Neural cell (in vitro differentiated cells): ENCODE data around the gene LDB2. TPM values are rescaled to one million over a fixed set of nuclear protein-coding genes. Genes with fewer than 3 reads are reported as not detected.

Experiments
- H2AFZ ChIP-seq: fragments of 200-600, 300-800 bp; sonication (generic), shearing (Covaris generic); 2 replicates; pipeline ENCODE4 v1.6.0; 2014; ENCODE audit warnings: low read depth, mild to moderate bottlenecking, antibody characterized with exemption, low read length, moderate library complexity
- H3F3A ChIP-seq: fragments of 200-600 bp; shearing (Covaris generic); 2 replicates; pipeline ENCODE4 v1.6.1; 2016; ENCODE audit warnings: mild to moderate bottlenecking, moderate library complexity, mixed read lengths, antibody characterized with exemption, low read length; ENCODE audit not compliant: insufficient read depth, poor library complexity, severe bottlenecking
- H3K27ac ChIP-seq: fragments of 200-600, 300-800 bp; sonication (generic), shearing (Covaris generic); 2 replicates; pipeline ENCODE4 v1.5.1; 2014; ENCODE audit warnings: mild to moderate bottlenecking, low read length, moderate library complexity
- H3K27me3 ChIP-seq: fragments of 300-800, 200-600 bp; sonication (generic), shearing (Covaris generic); 2 replicates; pipeline ENCODE4 v1.6.0; 2014; ENCODE audit warnings: mild to moderate bottlenecking, low read depth, low read length, moderate library complexity; ENCODE audit not compliant: insufficient read depth
- H3K36me3 ChIP-seq: fragments of 300-800, 200-600 bp; sonication (generic), shearing (Covaris generic); 2 replicates; pipeline ENCODE4 v1.5.1; 2014; ENCODE audit warnings: mild to moderate bottlenecking, antibody characterized with exemption, low read length, moderate library complexity; ENCODE audit not compliant: insufficient read depth
- H3K4me2 ChIP-seq: fragments of 300-800, 200-600 bp; sonication (generic), shearing (Covaris generic); 2 replicates; pipeline ENCODE4 v1.6.0; 2014; ENCODE audit warnings: mild to moderate bottlenecking, low read length
- H3K4me3 ChIP-seq: fragments of 300-800, 200-600 bp; sonication (generic), shearing (Covaris generic); 2 replicates; pipeline ENCODE4 v1.5.1; 2014; ENCODE audit warnings: mild to moderate bottlenecking, low read length, moderate library complexity
- H3K79me2 ChIP-seq: fragments of 200-600 bp; shearing (Covaris generic); replicated peaks from 2 replicates; pipeline ENCODE4 v1.6.0; 2014; ENCODE audit warnings: mild to moderate bottlenecking, low read length, moderate library complexity; ENCODE audit not compliant: insufficient read depth
- H3K9ac ChIP-seq: fragments of 300-800, 200-600 bp; sonication (generic), shearing (Covaris generic); 2 replicates; pipeline ENCODE4 v1.6.1; 2016; ENCODE audit warnings: mild to moderate bottlenecking, low read length, mixed read lengths
- H3K9me2 ChIP-seq: fragments of 200-600 bp; shearing (Covaris generic); 2 replicates; pipeline ENCODE4 v1.6.1; 2016; ENCODE audit warnings: mild to moderate bottlenecking, low read length, mixed read lengths; ENCODE audit not compliant: insufficient read depth
- H3K9me3 ChIP-seq: fragments of 200-600, 300-800 bp; sonication (generic), shearing (Covaris generic); 2 replicates; pipeline ENCODE4 v1.6.1; 2016; ENCODE audit warnings: mild to moderate bottlenecking, mixed run types, low read length, moderate library complexity, mixed read lengths
- H4K20me1 ChIP-seq: fragments of 200-600 bp; shearing (Covaris generic); 2 replicates; pipeline ENCODE4 v1.6.1; 2016; ENCODE audit warnings: mild to moderate bottlenecking, mixed run types; ENCODE audit not compliant: insufficient read depth
- EP300 ChIP-seq: fragments of 450-650 bp; conservative IDR thresholded peaks from 2 replicates; pipeline ENCODE4 v1.6.1; 2014; ENCODE audit warnings: antibody characterized with exemption, mild to moderate bottlenecking, moderate library complexity; ENCODE audit not compliant: poor library complexity, severe bottlenecking
- EZH2 ChIP-seq: fragments of 200-600, 300-800 bp; shearing (Covaris generic), sonication (generic); IDR thresholded peaks from 2 replicates; pipeline ENCODE4 v1.6.1; 2014; ENCODE audit warnings: antibody characterized with exemption, low read length, borderline replicate concordance, mild to moderate bottlenecking; ENCODE audit not compliant: insufficient read depth, poor library complexity, severe bottlenecking
- MXI1 ChIP-seq: fragments of 450-650 bp; conservative IDR thresholded peaks from 2 replicates; pipeline ENCODE4 v1.6.1; 2014; ENCODE audit warnings: antibody characterized with exemption, mild to moderate bottlenecking; ENCODE audit not compliant: poor library complexity, severe bottlenecking
- POLR2AphosphoS5 ChIP-seq: IDR thresholded peaks from 2 replicates; pipeline ENCODE4 v1.6.1; 2012
- RAD21 ChIP-seq: fragments of 450-650 bp; conservative IDR thresholded peaks from 2 replicates; pipeline ENCODE4 v1.6.1; 2014; ENCODE audit warnings: antibody characterized with exemption, mild to moderate bottlenecking, moderate library complexity
- SMC3 ChIP-seq: fragments of 450-650 bp; conservative IDR thresholded peaks from 2 replicates; pipeline ENCODE4 v1.6.1; 2014; ENCODE audit warnings: antibody characterized with exemption, mild to moderate bottlenecking, moderate library complexity; ENCODE audit not compliant: poor library complexity
- TAF1 ChIP-seq: IDR thresholded peaks from 2 replicates; pipeline ENCODE4 v1.6.1; 2012; ENCODE audit warnings: low read depth
- polyA plus RNA-seq: library from polyadenylated mRNA; depleted of rRNA; stranded (reverse); fragments of >200 nt; gene quantifications from 2 replicates; pipeline ENCODE4 v1.2.3, GENCODE V29; 2014
- TF ChIP-seq, protein P1 (sequence below): fragments of 450-650 bp; IDR thresholded peaks from 2 replicates; pipeline ENCODE4 v1.5.1; 2014; ENCODE audit warnings: antibody characterized with exemption, mild to moderate bottlenecking, moderate library complexity; ENCODE audit not compliant: poor library complexity, severe bottlenecking
- TF ChIP-seq, protein P2 (sequence below): IDR thresholded peaks from 2 replicates; pipeline ENCODE4 v1.6.1; 2012; ENCODE audit warnings: borderline replicate concordance

Gene LDB2
- polyA plus RNA-seq, 1 donor from 2014 or later = 58.9 TPM

DNA sequence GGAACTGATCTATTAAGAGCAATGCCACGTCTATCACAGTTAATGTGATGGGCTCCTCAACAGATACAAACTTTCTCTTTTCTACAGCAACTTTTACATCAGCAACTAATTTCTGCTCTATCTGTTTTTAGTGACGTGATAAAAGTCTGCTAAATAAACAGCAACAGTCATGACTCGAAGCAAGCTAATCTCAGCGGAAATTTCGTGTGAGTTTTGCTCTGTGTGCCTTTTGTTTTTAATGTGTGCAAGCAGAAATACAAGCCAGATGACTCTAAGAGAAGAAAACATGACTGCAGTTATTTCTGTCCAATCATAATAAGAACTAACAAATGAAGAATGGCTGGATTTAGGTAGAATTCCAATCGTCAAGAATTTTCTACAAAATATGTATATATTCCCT lies 214.3 kb downstream of the LDB2 start:
- Histone ChIP-seq H3K9me2 (no peaks in the 10 kb centered on the region), H4K20me1 (no peaks in the 10 kb centered on the region), H3K4me3 (no peak overlapping the region), H3K27ac (no peak overlapping the region), H3K36me3 (no peaks in the 10 kb centered on the region), H2AFZ (no peak overlapping the region), H3K79me2 (no peaks in the 10 kb centered on the region), H3F3A (no peaks in the 10 kb centered on the region), H3K9ac (no peak overlapping the region), H3K27me3 (no peaks in the 10 kb centered on the region), H3K9me3 (no peaks in the 10 kb centered on the region), H3K4me2 (no peak overlapping the region)
- no peak for TF ChIP-seq TAF1
- no peak for TF ChIP-seq EP300
- no peak for TF ChIP-seq SMC3
- no peak for TF ChIP-seq POLR2AphosphoS5
- TF ChIP-seq, protein P1, sequence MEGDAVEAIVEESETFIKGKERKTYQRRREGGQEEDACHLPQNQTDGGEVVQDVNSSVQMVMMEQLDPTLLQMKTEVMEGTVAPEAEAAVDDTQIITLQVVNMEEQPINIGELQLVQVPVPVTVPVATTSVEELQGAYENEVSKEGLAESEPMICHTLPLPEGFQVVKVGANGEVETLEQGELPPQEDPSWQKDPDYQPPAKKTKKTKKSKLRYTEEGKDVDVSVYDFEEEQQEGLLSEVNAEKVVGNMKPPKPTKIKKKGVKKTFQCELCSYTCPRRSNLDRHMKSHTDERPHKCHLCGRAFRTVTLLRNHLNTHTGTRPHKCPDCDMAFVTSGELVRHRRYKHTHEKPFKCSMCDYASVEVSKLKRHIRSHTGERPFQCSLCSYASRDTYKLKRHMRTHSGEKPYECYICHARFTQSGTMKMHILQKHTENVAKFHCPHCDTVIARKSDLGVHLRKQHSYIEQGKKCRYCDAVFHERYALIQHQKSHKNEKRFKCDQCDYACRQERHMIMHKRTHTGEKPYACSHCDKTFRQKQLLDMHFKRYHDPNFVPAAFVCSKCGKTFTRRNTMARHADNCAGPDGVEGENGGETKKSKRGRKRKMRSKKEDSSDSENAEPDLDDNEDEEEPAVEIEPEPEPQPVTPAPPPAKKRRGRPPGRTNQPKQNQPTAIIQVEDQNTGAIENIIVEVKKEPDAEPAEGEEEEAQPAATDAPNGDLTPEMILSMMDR = no peak
- no peak for TF ChIP-seq RAD21
- TF ChIP-seq, protein P2, sequence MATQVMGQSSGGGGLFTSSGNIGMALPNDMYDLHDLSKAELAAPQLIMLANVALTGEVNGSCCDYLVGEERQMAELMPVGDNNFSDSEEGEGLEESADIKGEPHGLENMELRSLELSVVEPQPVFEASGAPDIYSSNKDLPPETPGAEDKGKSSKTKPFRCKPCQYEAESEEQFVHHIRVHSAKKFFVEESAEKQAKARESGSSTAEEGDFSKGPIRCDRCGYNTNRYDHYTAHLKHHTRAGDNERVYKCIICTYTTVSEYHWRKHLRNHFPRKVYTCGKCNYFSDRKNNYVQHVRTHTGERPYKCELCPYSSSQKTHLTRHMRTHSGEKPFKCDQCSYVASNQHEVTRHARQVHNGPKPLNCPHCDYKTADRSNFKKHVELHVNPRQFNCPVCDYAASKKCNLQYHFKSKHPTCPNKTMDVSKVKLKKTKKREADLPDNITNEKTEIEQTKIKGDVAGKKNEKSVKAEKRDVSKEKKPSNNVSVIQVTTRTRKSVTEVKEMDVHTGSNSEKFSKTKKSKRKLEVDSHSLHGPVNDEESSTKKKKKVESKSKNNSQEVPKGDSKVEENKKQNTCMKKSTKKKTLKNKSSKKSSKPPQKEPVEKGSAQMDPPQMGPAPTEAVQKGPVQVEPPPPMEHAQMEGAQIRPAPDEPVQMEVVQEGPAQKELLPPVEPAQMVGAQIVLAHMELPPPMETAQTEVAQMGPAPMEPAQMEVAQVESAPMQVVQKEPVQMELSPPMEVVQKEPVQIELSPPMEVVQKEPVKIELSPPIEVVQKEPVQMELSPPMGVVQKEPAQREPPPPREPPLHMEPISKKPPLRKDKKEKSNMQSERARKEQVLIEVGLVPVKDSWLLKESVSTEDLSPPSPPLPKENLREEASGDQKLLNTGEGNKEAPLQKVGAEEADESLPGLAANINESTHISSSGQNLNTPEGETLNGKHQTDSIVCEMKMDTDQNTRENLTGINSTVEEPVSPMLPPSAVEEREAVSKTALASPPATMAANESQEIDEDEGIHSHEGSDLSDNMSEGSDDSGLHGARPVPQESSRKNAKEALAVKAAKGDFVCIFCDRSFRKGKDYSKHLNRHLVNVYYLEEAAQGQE = no peak

DNA sequence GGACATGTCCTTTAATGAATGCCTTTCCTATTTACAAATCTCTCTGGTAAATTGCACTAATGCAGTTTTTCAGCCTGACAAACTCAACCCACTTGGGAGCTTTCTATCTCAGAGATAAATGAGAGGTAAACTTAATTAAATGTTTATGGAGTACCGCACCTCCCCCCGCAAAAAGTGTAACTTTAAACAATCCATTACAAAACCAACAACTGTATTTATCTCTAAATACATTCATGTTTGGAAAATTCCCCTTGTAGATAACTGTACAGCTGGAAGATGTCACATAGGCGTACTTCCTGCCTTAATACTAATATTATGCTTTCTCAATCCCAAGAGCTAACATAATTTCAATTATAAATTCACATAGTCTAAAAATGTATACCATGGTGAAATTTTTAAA lies 215.5 kb downstream of the LDB2 start:
- no peaks in the 10 kb centered on the region for H3K9me3 ChIP-seq
- H3K79me2 ChIP-seq = no peaks in the 10 kb centered on the region
- no peak overlapping the region for H3K4me3 ChIP-seq
- H3K36me3 ChIP-seq = no peaks in the 10 kb centered on the region
- H3K4me2 ChIP-seq = no peak overlapping the region
- H4K20me1 ChIP-seq = no peaks in the 10 kb centered on the region
- no peaks in the 10 kb centered on the region for H3F3A ChIP-seq
- TF ChIP-seq POLR2AphosphoS5 (no peak), RAD21 (no peak), TAF1 (no peak), MXI1 (no peak), EZH2 (no peak), SMC3 (no peak), EP300 (no peak)
- TF ChIP-seq, protein P2 = no peak
- TF ChIP-seq, protein P1 = no peak
- H3K27ac ChIP-seq = no peak overlapping the region
- no peak overlapping the region for H3K9ac ChIP-seq
- no peak overlapping the region for H2AFZ ChIP-seq
- no peaks in the 10 kb centered on the region for H3K27me3 ChIP-seq
- H3K9me2 ChIP-seq = no peaks in the 10 kb centered on the region
